H9 (cell line): ENCODE measurements around the gene TSHZ1. TPM values are rescaled to one million over a fixed set of nuclear protein-coding genes. Genes with fewer than 3 reads are reported as not detected.

Source experiments
- DNase-seq: peaks from one replicate; pipeline ENCODE4 v3.0.0-alpha.2; 2017
- H2AFZ ChIP-seq: one replicate; pipeline ENCODE4 v1.6.1; 2013; ENCODE audit warnings: mild to moderate bottlenecking, low read length, control low read depth, moderate library complexity
- H2AK5ac ChIP-seq: 2 replicates; pipeline ENCODE4 v1.6.1; 2013; ENCODE audit warnings: low read length, control low read depth, mixed read lengths; ENCODE audit not compliant: insufficient read length
- H2BK120ac ChIP-seq: one replicate; pipeline ENCODE4 v1.6.1; 2013; ENCODE audit warnings: low read depth, mild to moderate bottlenecking, low read length, control low read depth, inconsistent platforms; ENCODE audit not compliant: poor library complexity, severe bottlenecking
- H2BK12ac ChIP-seq: 2 replicates; pipeline ENCODE4 v1.6.1; 2013; ENCODE audit warnings: low read length, control low read depth, mixed read lengths, low read depth; ENCODE audit not compliant: insufficient read length
- H2BK15ac ChIP-seq: 2 replicates; pipeline ENCODE4 v1.6.1; 2013; ENCODE audit warnings: low read depth, low read length, control low read depth
- H2BK20ac ChIP-seq: one replicate; pipeline ENCODE4 v1.6.1; 2013; ENCODE audit warnings: low read depth, mild to moderate bottlenecking, low read length, control low read depth, inconsistent platforms; ENCODE audit not compliant: poor library complexity, severe bottlenecking
- H2BK5ac ChIP-seq: 2 replicates; pipeline ENCODE4 v1.6.1; 2013; ENCODE audit warnings: low read length, control low read depth, mixed read lengths; ENCODE audit not compliant: insufficient read length
- H3K14ac ChIP-seq: 2 replicates; pipeline ENCODE4 v1.6.1; 2013; ENCODE audit warnings: low read length, control low read depth; ENCODE audit not compliant: insufficient read depth
- H3K18ac ChIP-seq: 2 replicates; pipeline ENCODE4 v1.6.1; 2013; ENCODE audit warnings: low read depth, mild to moderate bottlenecking, mixed read lengths, low read length, control low read depth; ENCODE audit not compliant: insufficient read length
- H3K23ac ChIP-seq: 2 replicates; pipeline ENCODE4 v1.6.1; 2013; ENCODE audit warnings: low read length, control low read depth, mixed read lengths, low read depth; ENCODE audit not compliant: insufficient read length
- H3K23me2 ChIP-seq: 2 replicates; pipeline ENCODE4 v1.6.1; 2013; ENCODE audit warnings: low read depth, mild to moderate bottlenecking, mixed read lengths, low read length, control low read depth; ENCODE audit not compliant: insufficient read length, poor library complexity, severe bottlenecking
- H3K27ac ChIP-seq: 2 replicates; pipeline ENCODE4 v1.5.1; 2013; ENCODE audit warnings: low read length, control low read depth, mixed read lengths, low read depth; ENCODE audit not compliant: insufficient read length
- H3K27me3 ChIP-seq: 2 replicates; pipeline ENCODE4 v1.6.1; 2013; ENCODE audit warnings: low read length, control low read depth, inconsistent platforms; ENCODE audit not compliant: insufficient read depth
- H3K4ac ChIP-seq: 2 replicates; pipeline ENCODE4 v1.6.1; 2013; ENCODE audit warnings: low read depth, mild to moderate bottlenecking, control low read depth, inconsistent platforms, low read length, moderate library complexity
- H3K4me1 ChIP-seq: 2 replicates; pipeline ENCODE4 v1.6.1; 2013; ENCODE audit warnings: low read length, control low read depth, inconsistent platforms; ENCODE audit not compliant: insufficient read depth
- H3K4me2 ChIP-seq: 2 replicates; pipeline ENCODE4 v1.6.1; 2013; ENCODE audit warnings: low read length, control low read depth, mixed read lengths; ENCODE audit not compliant: insufficient read length, insufficient read depth
- H3K56ac ChIP-seq: 2 replicates; pipeline ENCODE4 v1.6.1; 2013; ENCODE audit warnings: low read depth, mild to moderate bottlenecking, mixed read lengths, low read length, control low read depth; ENCODE audit not compliant: insufficient read length
- H3K79me1 ChIP-seq: 2 replicates; pipeline ENCODE4 v1.6.1; 2013; ENCODE audit warnings: low read depth, mild to moderate bottlenecking, moderate library complexity, low read length, control low read depth, inconsistent platforms; ENCODE audit not compliant: insufficient read depth, poor library complexity, severe bottlenecking
- H3K79me2 ChIP-seq: 2 replicates; pipeline ENCODE4 v1.6.1; 2013; ENCODE audit warnings: low read length, control low read depth, inconsistent platforms; ENCODE audit not compliant: insufficient read depth
- H3K9ac ChIP-seq: 2 replicates; pipeline ENCODE4 v1.6.1; 2013; ENCODE audit warnings: low read length, control low read depth, mixed read lengths; ENCODE audit not compliant: insufficient read length; ENCODE audit errors: extremely low read depth
- H3K9me3 ChIP-seq: one replicate; pipeline ENCODE4 v1.6.1; 2013; ENCODE audit warnings: low read depth, low read length, inconsistent platforms; ENCODE audit not compliant: control insufficient read depth
- H3T11ph ChIP-seq: one replicate; pipeline ENCODE4 v1.6.1; 2013; ENCODE audit warnings: mild to moderate bottlenecking, low read length, control low read depth, inconsistent platforms
- H4K20me1 ChIP-seq: one replicate; pipeline ENCODE4 v1.6.1; 2013; ENCODE audit not compliant: control insufficient read depth, insufficient read length, insufficient read depth
- H4K5ac ChIP-seq: 2 replicates; pipeline ENCODE4 v1.6.1; 2013; ENCODE audit warnings: low read depth, mild to moderate bottlenecking, mixed read lengths, low read length, control low read depth; ENCODE audit not compliant: insufficient read length
- H4K8ac ChIP-seq: replicated peaks from 2 replicates; pipeline ENCODE4 v1.6.1; 2013; ENCODE audit warnings: low read length, control low read depth, mixed read lengths, low read depth; ENCODE audit not compliant: insufficient read length
- H4K91ac ChIP-seq: 2 replicates; pipeline ENCODE4 v1.6.1; 2013; ENCODE audit warnings: low read depth, mild to moderate bottlenecking, moderate library complexity, mixed read lengths, low read length, control low read depth; ENCODE audit not compliant: insufficient read length
- H3K27ac Mint-ChIP-seq, 3 experiments: 2 replicates in 2 of 3; 3 replicates in 1 of 3; pipeline ENCODE4 v1.8.0; 2020 to 2021; ENCODE audit warnings: mixed read lengths in 3 of 3, mild to moderate bottlenecking in 1 of 3, moderate library complexity in 1 of 3
- H3K27me3 Mint-ChIP-seq: 2 replicates; pipeline ENCODE4 v1.8.0; 2021; ENCODE audit warnings: low read depth, mild to moderate bottlenecking, moderate library complexity, mixed read lengths
- H3K36me3 Mint-ChIP-seq, 3 experiments: 2 replicates in 2 of 3; 3 replicates in 1 of 3; pipeline ENCODE4 v1.8.0; 2020 to 2021; ENCODE audit warnings: low read depth in 3 of 3, mixed read lengths in 3 of 3; ENCODE audit not compliant: insufficient read depth in 1 of 3
- H3K4me1 Mint-ChIP-seq, 2 experiments: 2 replicates each; pipeline ENCODE4 v1.8.0; 2020; ENCODE audit warnings: mixed read lengths in 2 of 2
- H3K4me3 Mint-ChIP-seq, 2 experiments: 2 replicates in 1 of 2; 3 replicates in 1 of 2; pipeline ENCODE4 v1.8.0; 2020 to 2021; ENCODE audit warnings: mild to moderate bottlenecking in 2 of 2, mixed read lengths in 2 of 2, moderate library complexity in 1 of 2
- H3K9me3 Mint-ChIP-seq, 2 experiments: 2 replicates in 1 of 2; 3 replicates in 1 of 2; pipeline ENCODE4 v1.8.0; 2020; ENCODE audit warnings: mild to moderate bottlenecking in 2 of 2, mixed read lengths in 2 of 2, moderate library complexity in 1 of 2
- WGBS: extraction: QIAGEN DNeasy Blood & Tissue Kit; methylation state at CpG from one replicate; pipeline ENCODE4 v1.1.7; 2013; ENCODE audit warnings: missing lambda C conversion rate, low lambda C conversion rate, mixed read lengths; ENCODE audit not compliant: insufficient read length; ENCODE audit errors: extremely low coverage; 5-methylcytosine and 5-hydroxymethylcytosine counted together
- total RNA-seq: library from RNA; stranded (reverse); gene quantifications from 2 replicates; pipeline ENCODE4 v1.2.1, GENCODE V29; 2021
- TF ChIP-seq, protein P1 (sequence below): fragments of 200-600 bp; sonication (generic); conservative IDR thresholded peaks from 3 replicates; pipeline ENCODE4 v1.8.0; 2021; ENCODE audit warnings: antibody characterized with exemption, mild to moderate bottlenecking

TSHZ1 gene
- total RNA-seq, 1 experiment from 2014 or later: 0.15 TPM

GRCh38 chr18:75231053-75231406, 20.4 kb downstream of the TSHZ1 start:
- DNase-seq: no peak
- WGBS: no CpG with 5 or more reads among the region's 5 CpGs
- H3K27me3 Mint-ChIP-seq: no peaks in the 10 kb centered on the region; the same call in 1 of the 2 replicates
- no peak overlapping the region for H3K4me2 ChIP-seq
- H3K14ac ChIP-seq: no peak overlapping the region
- H4K5ac ChIP-seq: no peak overlapping the region
- H2BK12ac ChIP-seq: no peak overlapping the region
- H4K8ac ChIP-seq: no peak overlapping the region
- H3T11ph ChIP-seq: no peak overlapping the region
- no peaks in the 10 kb centered on the region for H3K36me3 Mint-ChIP-seq
- H2BK5ac ChIP-seq: no peak overlapping the region
- TF ChIP-seq, protein P1, sequence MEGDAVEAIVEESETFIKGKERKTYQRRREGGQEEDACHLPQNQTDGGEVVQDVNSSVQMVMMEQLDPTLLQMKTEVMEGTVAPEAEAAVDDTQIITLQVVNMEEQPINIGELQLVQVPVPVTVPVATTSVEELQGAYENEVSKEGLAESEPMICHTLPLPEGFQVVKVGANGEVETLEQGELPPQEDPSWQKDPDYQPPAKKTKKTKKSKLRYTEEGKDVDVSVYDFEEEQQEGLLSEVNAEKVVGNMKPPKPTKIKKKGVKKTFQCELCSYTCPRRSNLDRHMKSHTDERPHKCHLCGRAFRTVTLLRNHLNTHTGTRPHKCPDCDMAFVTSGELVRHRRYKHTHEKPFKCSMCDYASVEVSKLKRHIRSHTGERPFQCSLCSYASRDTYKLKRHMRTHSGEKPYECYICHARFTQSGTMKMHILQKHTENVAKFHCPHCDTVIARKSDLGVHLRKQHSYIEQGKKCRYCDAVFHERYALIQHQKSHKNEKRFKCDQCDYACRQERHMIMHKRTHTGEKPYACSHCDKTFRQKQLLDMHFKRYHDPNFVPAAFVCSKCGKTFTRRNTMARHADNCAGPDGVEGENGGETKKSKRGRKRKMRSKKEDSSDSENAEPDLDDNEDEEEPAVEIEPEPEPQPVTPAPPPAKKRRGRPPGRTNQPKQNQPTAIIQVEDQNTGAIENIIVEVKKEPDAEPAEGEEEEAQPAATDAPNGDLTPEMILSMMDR: no peak
- H3K27ac Mint-ChIP-seq: no peak overlapping the region
- no peaks in the 10 kb centered on the region for H4K20me1 ChIP-seq
- no peak overlapping the region for H3K4ac ChIP-seq
- no peaks in the 10 kb centered on the region for H3K9me3 ChIP-seq
- no peak overlapping the region for H3K56ac ChIP-seq
- no peaks in the 10 kb centered on the region for H3K4me1 Mint-ChIP-seq
- H2BK20ac ChIP-seq: no peak overlapping the region
- no peak overlapping the region for H2AFZ ChIP-seq
- H3K23ac ChIP-seq: no peak overlapping the region
- no peak overlapping the region for H3K4me3 Mint-ChIP-seq
- no peak overlapping the region for H2BK120ac ChIP-seq
- H3K9ac ChIP-seq: no peak overlapping the region
- no peaks in the 10 kb centered on the region for H3K9me3 Mint-ChIP-seq
- no peak overlapping the region for H3K18ac ChIP-seq
- H4K91ac ChIP-seq: no peak overlapping the region
- no peaks in the 10 kb centered on the region for H3K79me2 ChIP-seq
- H3K23me2 ChIP-seq: no peaks in the 10 kb centered on the region
- no peaks in the 10 kb centered on the region for H3K79me1 ChIP-seq
- H3K27me3 ChIP-seq: peaks cover 2% of the 10 kb centered on the region; the same call in 1 of the 2 replicates
- H2BK15ac ChIP-seq: no peak overlapping the region
- H2AK5ac ChIP-seq: no peak overlapping the region
- H3K4me1 ChIP-seq: no peaks in the 10 kb centered on the region
- no peak overlapping the region for H3K27ac ChIP-seq
